Measurements from ENCODE around the gene JAK1. TPM values are rescaled to one million over a fixed set of nuclear protein-coding genes. Genes with fewer than 3 reads are reported as not detected.

Gene JAK1
- total RNA-seq, 1 experiment from 2014 or later: 73.1 TPM

- ChIA-PET POLR2A (interaction anchor here (0.6 to 1.7 kb wide), 5 partner anchors 9 to 46 kb away, joined by 3 to 7 read pairs (median 3); partner anchors contain the start of gene JAK1), CTCF (no interaction called here)
- peaks cover 15% of the 10 kb centered on the region for H3K4me1 Mint-ChIP-seq (ENCODE audit: insufficient read depth, unreplicated experiment)
- BruUV-seq (replicated peaks): no TSS peak
- no peaks in the 10 kb centered on the region for H3K27me3 Mint-ChIP-seq (ENCODE audit: insufficient read depth, unreplicated experiment)
- H3K4me3 Mint-ChIP-seq (ENCODE audit: unreplicated experiment): no peak overlapping the region
- TF ChIP-seq, protein P1, sequence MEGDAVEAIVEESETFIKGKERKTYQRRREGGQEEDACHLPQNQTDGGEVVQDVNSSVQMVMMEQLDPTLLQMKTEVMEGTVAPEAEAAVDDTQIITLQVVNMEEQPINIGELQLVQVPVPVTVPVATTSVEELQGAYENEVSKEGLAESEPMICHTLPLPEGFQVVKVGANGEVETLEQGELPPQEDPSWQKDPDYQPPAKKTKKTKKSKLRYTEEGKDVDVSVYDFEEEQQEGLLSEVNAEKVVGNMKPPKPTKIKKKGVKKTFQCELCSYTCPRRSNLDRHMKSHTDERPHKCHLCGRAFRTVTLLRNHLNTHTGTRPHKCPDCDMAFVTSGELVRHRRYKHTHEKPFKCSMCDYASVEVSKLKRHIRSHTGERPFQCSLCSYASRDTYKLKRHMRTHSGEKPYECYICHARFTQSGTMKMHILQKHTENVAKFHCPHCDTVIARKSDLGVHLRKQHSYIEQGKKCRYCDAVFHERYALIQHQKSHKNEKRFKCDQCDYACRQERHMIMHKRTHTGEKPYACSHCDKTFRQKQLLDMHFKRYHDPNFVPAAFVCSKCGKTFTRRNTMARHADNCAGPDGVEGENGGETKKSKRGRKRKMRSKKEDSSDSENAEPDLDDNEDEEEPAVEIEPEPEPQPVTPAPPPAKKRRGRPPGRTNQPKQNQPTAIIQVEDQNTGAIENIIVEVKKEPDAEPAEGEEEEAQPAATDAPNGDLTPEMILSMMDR (IDR thresholded peaks at IDR 0.05; ENCODE audit: unreplicated experiment): no peak
- no peaks in the 10 kb centered on the region for H3K36me3 Mint-ChIP-seq (ENCODE audit: insufficient read depth, unreplicated experiment)
- intact Hi-C loops (cut with micrococcal nuclease): no loop called here
- no peak overlapping the region for H3K27ac Mint-ChIP-seq (ENCODE audit: low read depth, unreplicated experiment)
- no peaks in the 10 kb centered on the region for H3K9me3 Mint-ChIP-seq (ENCODE audit: unreplicated experiment)
- no peak for DNase-seq (ENCODE audit: unreplicated experiment)
These were observed 26.3 kb downstream of the JAK1 start for GRCh38 chr1:64940025-64940424.

DNA sequence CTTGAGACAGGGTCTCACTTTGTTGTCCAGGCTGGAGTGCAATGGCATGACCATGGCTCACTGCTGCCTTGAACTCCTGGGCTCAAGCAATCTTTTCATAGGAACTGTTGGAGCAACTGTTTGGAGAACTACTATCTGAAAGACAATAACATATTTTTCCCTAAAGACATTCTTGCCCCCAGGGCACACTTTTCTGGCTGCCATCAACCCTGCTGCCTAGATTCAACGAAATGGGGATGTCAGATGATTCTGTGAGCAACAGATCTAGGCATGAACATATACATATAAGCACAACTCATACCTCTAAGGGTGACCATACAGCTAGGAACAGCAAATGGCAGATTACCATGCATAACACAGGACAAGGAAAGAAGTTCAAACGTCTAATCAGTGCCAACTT lies 27.4 kb downstream of the JAK1 start:
- TF ChIP-seq, protein P1 (IDR thresholded peaks at IDR 0.05; ENCODE audit: unreplicated experiment): no peak
- Mint-ChIP-seq H3K9me3 (ENCODE audit: unreplicated experiment) (no peaks in the 10 kb centered on the region), H3K4me3 (ENCODE audit: unreplicated experiment) (no peak overlapping the region), H3K27me3 (ENCODE audit: insufficient read depth, unreplicated experiment) (no peaks in the 10 kb centered on the region), H3K36me3 (ENCODE audit: insufficient read depth, unreplicated experiment) (peaks cover 3% of the 10 kb centered on the region), H3K4me1 (ENCODE audit: insufficient read depth, unreplicated experiment) (peaks cover 23% of the 10 kb centered on the region), H3K27ac (ENCODE audit: low read depth, unreplicated experiment) (no peak overlapping the region)
- CTCF ChIA-PET: interaction anchor here (0.5 kb wide), 1 partner anchor 232 kb away, joined by 3 read pairs; no protein-coding TSS in a partner anchor
- no TSS peak for BruUV-seq (replicated peaks)
- POLR2A ChIA-PET: interaction anchor here (1.3 to 1.7 kb wide), 3 partner anchors 10 to 27 kb away, joined by 3 to 7 read pairs (median 6); partner anchors contain the start of gene JAK1
- no peak for DNase-seq (ENCODE audit: unreplicated experiment)
- intact Hi-C loops (cut with micrococcal nuclease): no loop called here

GRCh38 chr1:64936956-64937355 lies 29.4 kb downstream of the JAK1 start:
- H3K9me3 Mint-ChIP-seq (ENCODE audit: unreplicated experiment): no peaks in the 10 kb centered on the region
- H3K27ac Mint-ChIP-seq (ENCODE audit: low read depth, unreplicated experiment): no peak overlapping the region
- H3K36me3 Mint-ChIP-seq (ENCODE audit: insufficient read depth, unreplicated experiment): peaks cover 8% of the 10 kb centered on the region
- H3K4me1 Mint-ChIP-seq (ENCODE audit: insufficient read depth, unreplicated experiment): peaks cover 35% of the 10 kb centered on the region
- no TSS peak for BruUV-seq (replicated peaks)
- intact Hi-C loops (cut with micrococcal nuclease): no loop called here
- H3K27me3 Mint-ChIP-seq (ENCODE audit: insufficient read depth, unreplicated experiment): no peaks in the 10 kb centered on the region
- H3K4me3 Mint-ChIP-seq (ENCODE audit: unreplicated experiment): no peak overlapping the region
- POLR2A ChIA-PET: interaction anchor here (0.9 to 1.6 kb wide), 6 partner anchors 11 to 66 kb away, joined by 3 to 11 read pairs (median 4); partner anchors contain the start of gene JAK1
- CTCF ChIA-PET: interaction anchor here (1.1 kb wide), 1 partner anchor 14 kb away, joined by 4 read pairs; no protein-coding TSS in a partner anchor
- peak; percentile 72 for DNase-seq (ENCODE audit: unreplicated experiment)
- TF ChIP-seq, protein P1 (IDR thresholded peaks at IDR 0.05; ENCODE audit: unreplicated experiment): no peak

- no peaks in the 10 kb centered on the region for H3K27me3 Mint-ChIP-seq (ENCODE audit: insufficient read depth, unreplicated experiment)
- H3K4me1 Mint-ChIP-seq (ENCODE audit: insufficient read depth, unreplicated experiment): peaks cover 35% of the 10 kb centered on the region
- BruUV-seq (replicated peaks): no TSS peak
- DNase-seq (ENCODE audit: unreplicated experiment): no peak
- TF ChIP-seq, protein P1 (IDR thresholded peaks at IDR 0.05; ENCODE audit: unreplicated experiment): no peak
- ChIA-PET POLR2A (interaction anchor here (0.7 to 4.6 kb wide), 4 partner anchors 13 to 485 kb away, joined by 3 to 37 read pairs (median 8); partner anchors contain the start of genes LEPR and LEPROT), CTCF (interaction anchor here (0.8 kb wide), 1 partner anchor 420 kb away, joined by 3 read pairs; no protein-coding TSS in a partner anchor)
- intact Hi-C loops (cut with micrococcal nuclease): loop anchor here (2.0 kb wide), 2 partner anchors 13 to 15 kb away; no protein-coding TSS in a partner anchor
- H3K36me3 Mint-ChIP-seq (ENCODE audit: insufficient read depth, unreplicated experiment): peaks cover 8% of the 10 kb centered on the region
- H3K9me3 Mint-ChIP-seq (ENCODE audit: unreplicated experiment): no peaks in the 10 kb centered on the region
- H3K27ac Mint-ChIP-seq (ENCODE audit: low read depth, unreplicated experiment): no peak overlapping the region
- H3K4me3 Mint-ChIP-seq (ENCODE audit: unreplicated experiment): no peak overlapping the region
These were observed 30.7 kb downstream of the JAK1 start for GRCh38 chr1:64935551-64936155.

Measured in MCF 10A (cell line).